Right lobe of liver (tissue), 4 donors: ENCODE data around the gene MAPKAPK2.
A peak's percentile ranks its signal among the peaks of the same experiment; 100 is the strongest.

Experiments
- CTCF ChIP-seq, 4 donors: fragments of 200-600 bp in 3 of 4; fragments of 450-650 bp in 1 of 4; IDR thresholded peaks; one replicate each; pipeline versions ENCODE4 v1.5.1 to v1.8.0; 2016 to 2022; ENCODE audit warnings: antibody characterized with exemption in 4 of 4, mild to moderate bottlenecking in 2 of 4
- POLR2A ChIP-seq: fragments of 450-650 bp; IDR thresholded peaks from one replicate; pipeline ENCODE4 v1.6.1; 2017; ENCODE audit warnings: antibody characterized with exemption, mild to moderate bottlenecking
- donor health status: DM: no; HTN: no; CAD: no.
- donor health status: DM: no; HTN: no; CAD: no.
- donor health status: DM: no; HTN: yes; CAD: no.

GRCh38 chr1:206770531-206771337 lies 86.0 kb downstream of the MAPKAPK2 start, which contains the start of gene IL19:
- TF ChIP-seq CTCF (IDR thresholded peaks at IDR 0.05) (no peak), POLR2A (peak; percentile 13)
